ENCODE measurements around the gene SPECC1.
"Not testable (repeated sequence)": the region's sequence is repeated elsewhere in the genome, so short reads cannot be mapped to it uniquely, and the experiment has no call there.

The SPECC1 gene

DNA sequence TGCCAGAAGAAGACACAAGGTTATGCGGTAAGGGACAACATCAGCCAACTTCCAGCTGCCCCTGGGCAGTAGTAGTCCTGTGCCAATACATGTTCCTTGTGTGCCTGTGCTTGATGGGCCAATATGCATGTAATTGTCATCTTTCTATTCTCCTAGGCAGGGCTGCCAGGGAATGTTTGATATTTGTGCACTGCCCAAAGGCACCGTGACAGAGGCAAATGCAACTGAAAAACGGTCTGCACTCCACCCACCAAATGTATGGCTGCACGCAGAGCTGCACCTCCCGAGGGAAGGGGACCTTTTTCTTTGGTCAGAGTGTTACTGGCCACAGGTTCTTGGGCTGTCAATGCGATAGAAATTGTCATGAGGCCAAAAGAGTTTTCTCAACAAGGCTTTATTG, 251.1 kb downstream of the SPECC1 start:
- DNase-seq (ENCODE audit: low read depth in 1 of 2, low spot score in 1 of 2), result no peak
- no peak overlapping the region for H3K27ac ChIP-seq (replicated peaks)
- no peaks in the 10 kb centered on the region for H3K27me3 ChIP-seq (ENCODE audit: insufficient read depth, poor library complexity, severe bottlenecking)
- TF ChIP-seq, protein P1, sequence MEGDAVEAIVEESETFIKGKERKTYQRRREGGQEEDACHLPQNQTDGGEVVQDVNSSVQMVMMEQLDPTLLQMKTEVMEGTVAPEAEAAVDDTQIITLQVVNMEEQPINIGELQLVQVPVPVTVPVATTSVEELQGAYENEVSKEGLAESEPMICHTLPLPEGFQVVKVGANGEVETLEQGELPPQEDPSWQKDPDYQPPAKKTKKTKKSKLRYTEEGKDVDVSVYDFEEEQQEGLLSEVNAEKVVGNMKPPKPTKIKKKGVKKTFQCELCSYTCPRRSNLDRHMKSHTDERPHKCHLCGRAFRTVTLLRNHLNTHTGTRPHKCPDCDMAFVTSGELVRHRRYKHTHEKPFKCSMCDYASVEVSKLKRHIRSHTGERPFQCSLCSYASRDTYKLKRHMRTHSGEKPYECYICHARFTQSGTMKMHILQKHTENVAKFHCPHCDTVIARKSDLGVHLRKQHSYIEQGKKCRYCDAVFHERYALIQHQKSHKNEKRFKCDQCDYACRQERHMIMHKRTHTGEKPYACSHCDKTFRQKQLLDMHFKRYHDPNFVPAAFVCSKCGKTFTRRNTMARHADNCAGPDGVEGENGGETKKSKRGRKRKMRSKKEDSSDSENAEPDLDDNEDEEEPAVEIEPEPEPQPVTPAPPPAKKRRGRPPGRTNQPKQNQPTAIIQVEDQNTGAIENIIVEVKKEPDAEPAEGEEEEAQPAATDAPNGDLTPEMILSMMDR (IDR thresholded peaks at IDR 0.05; ENCODE audit: insufficient read depth, low read length), result no peak
- TF ChIP-seq GABPA (IDR thresholded peaks at IDR 0.05; ENCODE audit: low read depth) (no peak), SPI1 (IDR thresholded peaks at IDR 0.05; ENCODE audit: borderline replicate concordance, low read depth) (no peak), POLR2AphosphoS5 (IDR thresholded peaks at IDR 0.05; ENCODE audit: low read depth) (no peak)
- TF ChIP-seq, protein P2, sequence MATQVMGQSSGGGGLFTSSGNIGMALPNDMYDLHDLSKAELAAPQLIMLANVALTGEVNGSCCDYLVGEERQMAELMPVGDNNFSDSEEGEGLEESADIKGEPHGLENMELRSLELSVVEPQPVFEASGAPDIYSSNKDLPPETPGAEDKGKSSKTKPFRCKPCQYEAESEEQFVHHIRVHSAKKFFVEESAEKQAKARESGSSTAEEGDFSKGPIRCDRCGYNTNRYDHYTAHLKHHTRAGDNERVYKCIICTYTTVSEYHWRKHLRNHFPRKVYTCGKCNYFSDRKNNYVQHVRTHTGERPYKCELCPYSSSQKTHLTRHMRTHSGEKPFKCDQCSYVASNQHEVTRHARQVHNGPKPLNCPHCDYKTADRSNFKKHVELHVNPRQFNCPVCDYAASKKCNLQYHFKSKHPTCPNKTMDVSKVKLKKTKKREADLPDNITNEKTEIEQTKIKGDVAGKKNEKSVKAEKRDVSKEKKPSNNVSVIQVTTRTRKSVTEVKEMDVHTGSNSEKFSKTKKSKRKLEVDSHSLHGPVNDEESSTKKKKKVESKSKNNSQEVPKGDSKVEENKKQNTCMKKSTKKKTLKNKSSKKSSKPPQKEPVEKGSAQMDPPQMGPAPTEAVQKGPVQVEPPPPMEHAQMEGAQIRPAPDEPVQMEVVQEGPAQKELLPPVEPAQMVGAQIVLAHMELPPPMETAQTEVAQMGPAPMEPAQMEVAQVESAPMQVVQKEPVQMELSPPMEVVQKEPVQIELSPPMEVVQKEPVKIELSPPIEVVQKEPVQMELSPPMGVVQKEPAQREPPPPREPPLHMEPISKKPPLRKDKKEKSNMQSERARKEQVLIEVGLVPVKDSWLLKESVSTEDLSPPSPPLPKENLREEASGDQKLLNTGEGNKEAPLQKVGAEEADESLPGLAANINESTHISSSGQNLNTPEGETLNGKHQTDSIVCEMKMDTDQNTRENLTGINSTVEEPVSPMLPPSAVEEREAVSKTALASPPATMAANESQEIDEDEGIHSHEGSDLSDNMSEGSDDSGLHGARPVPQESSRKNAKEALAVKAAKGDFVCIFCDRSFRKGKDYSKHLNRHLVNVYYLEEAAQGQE (IDR thresholded peaks at IDR 0.05; ENCODE audit: insufficient replicate concordance, low read depth), result no peak
- H3K4me3 ChIP-seq (replicated peaks; ENCODE audit: insufficient read depth, low read length), result no peak overlapping the region

DNA sequence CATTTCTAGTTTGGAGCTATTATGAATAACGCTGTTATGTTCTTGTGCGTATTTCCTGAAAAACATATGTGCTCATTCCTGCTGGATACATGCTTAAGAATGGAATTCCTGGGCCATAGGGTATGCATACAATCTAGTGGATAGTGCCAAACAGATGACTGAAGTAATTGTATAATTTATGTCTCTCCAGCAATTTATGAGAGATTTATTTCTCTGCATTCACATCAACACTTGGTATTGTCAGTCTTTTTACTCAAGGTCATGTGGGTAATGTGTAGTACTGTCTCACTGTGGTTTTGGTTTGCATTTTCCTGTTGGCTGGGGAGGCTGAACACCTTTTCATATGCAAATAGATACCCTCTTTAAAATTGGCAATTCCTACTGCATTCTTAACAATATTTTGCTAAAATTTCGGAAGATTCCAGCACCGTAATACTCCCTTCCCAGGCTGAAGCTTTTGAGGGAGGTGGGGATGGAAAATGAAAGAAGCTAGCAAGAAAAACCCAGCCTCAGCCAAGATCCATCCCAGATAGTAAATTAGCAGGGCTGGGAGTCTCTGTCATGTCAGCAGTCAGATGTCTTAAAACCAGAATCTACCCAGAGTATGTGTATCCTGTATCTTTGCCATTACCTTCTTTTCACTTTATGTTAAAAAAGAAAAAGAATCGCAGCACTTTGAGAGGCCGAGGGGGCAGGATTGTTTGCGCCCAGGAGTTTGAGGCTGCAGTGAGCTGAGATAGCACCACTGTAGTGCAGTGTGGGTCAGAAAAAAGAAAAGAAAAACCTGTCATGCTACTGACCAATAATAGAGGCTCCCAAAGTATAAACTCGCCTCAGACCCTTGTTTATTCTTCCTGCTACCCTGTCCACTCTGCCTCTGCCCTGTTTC, 253.3 kb downstream of the SPECC1 start:
- H3K27ac ChIP-seq (replicated peaks), result no peak overlapping the region
- no peaks in the 10 kb centered on the region for H3K27me3 ChIP-seq (ENCODE audit: insufficient read depth, poor library complexity, severe bottlenecking)
- H3K4me3 ChIP-seq (replicated peaks; ENCODE audit: insufficient read depth, low read length), result no peak overlapping the region
- no peak for DNase-seq (ENCODE audit: low read depth in 1 of 2, low spot score in 1 of 2)
- no peak for TF ChIP-seq SPI1 (IDR thresholded peaks at IDR 0.05; ENCODE audit: borderline replicate concordance, low read depth)
- TF ChIP-seq GABPA (IDR thresholded peaks at IDR 0.05; ENCODE audit: low read depth), result no peak
- TF ChIP-seq, protein P2 (IDR thresholded peaks at IDR 0.05; ENCODE audit: insufficient replicate concordance, low read depth), result no peak
- TF ChIP-seq, protein P1 (IDR thresholded peaks at IDR 0.05; ENCODE audit: insufficient read depth, low read length), result no peak
- TF ChIP-seq POLR2AphosphoS5 (IDR thresholded peaks at IDR 0.05; ENCODE audit: low read depth), result no peak

DNA sequence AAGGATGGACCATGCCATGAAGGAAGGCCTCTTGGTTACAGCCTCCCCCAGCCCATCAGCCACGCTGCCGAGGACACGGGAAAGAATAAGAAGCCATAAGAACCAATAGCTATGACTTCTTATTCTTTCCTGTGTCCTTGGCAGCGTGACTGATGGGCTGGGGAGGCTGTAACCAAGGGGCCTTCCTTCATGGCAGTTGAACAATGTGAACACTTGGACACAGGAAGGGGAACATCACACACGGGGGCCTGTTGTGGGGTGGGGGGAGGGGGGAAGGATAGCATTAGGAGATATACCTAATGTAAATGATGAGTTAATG, 253.9 kb downstream of the SPECC1 start:
- not testable (repeated sequence) for H3K4me3 ChIP-seq (replicated peaks; ENCODE audit: insufficient read depth, low read length); H3K27ac ChIP-seq (replicated peaks); DNase-seq (ENCODE audit: low read depth in 1 of 2, low spot score in 1 of 2)

DNA sequence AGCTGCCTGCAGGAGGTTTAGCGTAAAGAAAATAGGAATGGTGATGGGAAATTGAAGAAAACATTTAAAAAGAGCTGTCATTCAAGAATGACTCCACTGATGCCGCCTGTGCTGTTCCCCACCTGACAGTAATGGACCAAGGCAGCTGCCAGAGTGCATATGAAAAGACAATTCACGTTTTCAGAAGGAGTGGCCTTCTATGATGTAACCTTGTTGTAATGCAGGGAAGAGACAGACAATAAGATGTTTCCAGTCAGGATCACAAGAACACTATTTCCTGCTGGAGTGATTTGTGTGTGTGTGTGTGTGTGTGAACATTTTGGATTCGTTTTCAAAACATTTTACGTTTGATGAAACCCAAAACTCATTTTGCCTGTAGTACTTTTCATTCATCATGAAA, 254.4 kb downstream of the SPECC1 start:
- no peak overlapping the region for H3K27ac ChIP-seq (replicated peaks)
- H3K4me3 ChIP-seq (replicated peaks; ENCODE audit: insufficient read depth, low read length), result no peak overlapping the region
- H3K27me3 ChIP-seq (ENCODE audit: insufficient read depth, poor library complexity, severe bottlenecking), result no peaks in the 10 kb centered on the region
- no peak for TF ChIP-seq POLR2AphosphoS5 (IDR thresholded peaks at IDR 0.05; ENCODE audit: low read depth)
- no peak for TF ChIP-seq SPI1 (IDR thresholded peaks at IDR 0.05; ENCODE audit: borderline replicate concordance, low read depth)
- TF ChIP-seq, protein P2 (IDR thresholded peaks at IDR 0.05; ENCODE audit: insufficient replicate concordance, low read depth), result no peak
- TF ChIP-seq GABPA (IDR thresholded peaks at IDR 0.05; ENCODE audit: low read depth), result no peak
- TF ChIP-seq, protein P1 (IDR thresholded peaks at IDR 0.05; ENCODE audit: insufficient read depth, low read length), result no peak
- no peak for DNase-seq (ENCODE audit: low read depth in 1 of 2, low spot score in 1 of 2)

More for the DNA sequence above, 253.9 kb downstream of the SPECC1 start:
- H3K27me3 ChIP-seq (ENCODE audit: insufficient read depth, poor library complexity, severe bottlenecking), result not testable (repeated sequence)

Data from HL-60 (cell line).